ENCODE data around the gene SAMD4A.

SAMD4A gene

DNA sequence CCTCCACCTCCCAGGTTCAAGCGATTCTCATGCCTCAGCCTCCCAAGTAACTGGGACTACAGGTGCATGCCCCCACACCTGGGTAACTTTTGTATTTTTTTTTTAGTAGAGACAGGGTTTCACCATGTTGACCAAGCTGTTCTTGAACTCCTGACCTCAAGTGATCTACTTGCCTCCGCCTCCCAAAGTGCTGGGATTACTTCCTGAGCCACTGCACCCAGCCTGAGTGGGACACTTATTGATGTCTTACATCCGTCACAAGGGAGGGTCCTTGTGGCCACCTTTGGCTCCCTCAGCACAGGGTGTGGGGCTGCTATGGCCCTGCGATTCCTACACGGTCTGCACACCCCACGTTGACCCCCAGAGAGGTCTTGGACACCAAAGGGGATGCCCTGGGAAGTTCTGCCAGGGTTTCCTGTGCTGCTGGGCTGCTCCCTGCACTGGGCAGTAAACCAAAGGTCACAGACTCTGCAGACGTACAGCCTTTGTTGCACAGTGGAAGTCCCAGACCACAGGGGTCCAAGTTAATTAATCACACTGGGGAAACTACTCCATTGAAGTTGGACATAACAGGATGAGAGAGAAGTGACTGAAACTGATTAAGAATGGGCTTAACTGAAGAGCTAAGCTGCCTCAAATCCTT, 95.7 kb downstream of the SAMD4A start:
- no peak for DNase-seq

DNA sequence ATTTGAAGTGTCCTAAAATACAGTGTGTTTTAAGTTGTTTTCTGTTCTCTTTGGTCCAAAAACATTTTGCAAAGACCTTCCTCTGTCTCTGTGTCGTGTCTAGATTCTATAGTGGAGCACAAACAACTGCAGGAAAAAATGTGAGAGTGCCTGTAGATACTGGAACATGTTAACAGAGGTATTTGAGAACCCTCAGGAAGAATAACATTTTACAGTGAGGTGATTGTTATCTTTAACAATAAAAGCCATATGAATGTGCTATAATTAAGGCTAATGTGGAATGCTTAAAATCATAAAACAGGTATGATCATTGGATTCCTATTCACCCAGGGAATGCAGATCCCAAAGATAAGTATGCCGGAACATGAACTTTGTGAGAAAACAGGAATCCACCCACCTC, 98.0 kb downstream of the SAMD4A start:
- no peak for DNase-seq

DNA sequence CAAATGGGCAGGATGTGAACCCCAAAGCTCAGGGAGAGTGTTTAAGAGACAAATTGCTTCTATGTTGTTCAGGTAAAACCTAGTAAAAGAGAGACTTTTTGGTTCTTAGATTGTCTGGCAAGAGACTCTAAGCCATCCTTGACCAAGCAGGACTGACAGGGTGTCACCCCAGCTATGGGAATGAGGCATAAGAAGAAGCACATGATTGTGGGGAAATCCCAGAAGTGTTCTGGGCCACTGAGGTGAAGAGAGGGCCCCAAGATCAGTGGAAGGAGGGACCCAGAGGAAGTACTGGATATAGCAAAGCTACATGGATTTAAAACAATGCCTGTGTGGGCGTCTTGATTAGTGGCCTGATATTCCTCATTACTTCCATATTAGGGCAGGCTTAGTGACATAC, 99.0 kb downstream of the SAMD4A start:
- DNase-seq, result no peak

DNA sequence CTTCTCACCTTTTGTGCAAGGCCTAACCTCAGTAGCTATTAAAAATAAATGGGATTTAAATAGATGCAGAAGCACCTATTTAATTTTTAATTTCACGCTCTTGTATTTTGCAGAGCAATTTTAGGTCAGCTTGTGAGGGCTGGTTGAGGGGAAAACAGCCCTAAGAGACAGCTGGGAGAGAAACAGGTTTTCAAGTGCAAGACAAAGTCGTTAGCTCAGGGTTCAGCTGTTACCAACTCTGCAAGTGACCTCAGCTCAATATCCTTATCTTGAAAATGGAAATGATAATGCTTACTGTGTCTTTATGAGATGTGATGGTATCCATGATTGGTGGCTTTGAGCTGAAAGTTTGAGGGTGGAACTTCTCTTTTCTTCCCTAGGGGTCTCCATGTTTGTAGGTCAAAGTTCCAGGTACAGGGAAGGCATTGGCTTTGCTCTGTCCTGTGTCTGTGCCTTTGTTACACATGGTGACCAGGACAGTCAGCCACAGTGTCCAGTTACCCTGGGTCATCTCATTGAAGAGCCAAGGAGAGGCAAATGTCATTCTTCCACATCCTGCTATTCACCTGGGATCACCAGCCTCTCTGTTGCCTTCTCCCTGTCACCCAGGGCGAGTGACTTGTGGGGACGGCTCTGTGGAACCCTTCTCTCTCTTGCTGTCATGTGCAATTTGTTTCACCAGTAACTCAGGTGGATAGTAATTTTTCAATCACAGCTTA, 100.3 kb downstream of the SAMD4A start:
- no peak for DNase-seq

DNA sequence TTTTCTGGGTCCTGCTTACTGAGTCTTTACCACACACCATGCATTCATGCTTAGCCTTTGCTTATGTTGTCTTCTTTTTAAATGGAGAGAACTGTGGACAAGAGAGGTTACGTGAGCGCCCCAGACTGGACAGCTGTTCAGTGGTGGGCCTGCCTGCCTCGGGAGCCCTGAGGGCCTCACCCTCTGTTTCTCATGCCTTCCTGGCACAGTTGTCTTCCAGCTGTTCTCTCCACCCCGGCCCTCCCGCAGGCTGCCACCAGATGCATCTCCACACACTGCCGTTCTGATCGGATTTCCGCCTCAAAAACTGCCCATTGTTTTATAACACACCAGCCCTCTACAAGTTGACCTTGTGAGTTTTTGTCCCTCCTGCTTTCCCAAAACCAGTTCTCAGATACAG, 100.8 kb downstream of the SAMD4A start:
- no peak for DNase-seq

DNA sequence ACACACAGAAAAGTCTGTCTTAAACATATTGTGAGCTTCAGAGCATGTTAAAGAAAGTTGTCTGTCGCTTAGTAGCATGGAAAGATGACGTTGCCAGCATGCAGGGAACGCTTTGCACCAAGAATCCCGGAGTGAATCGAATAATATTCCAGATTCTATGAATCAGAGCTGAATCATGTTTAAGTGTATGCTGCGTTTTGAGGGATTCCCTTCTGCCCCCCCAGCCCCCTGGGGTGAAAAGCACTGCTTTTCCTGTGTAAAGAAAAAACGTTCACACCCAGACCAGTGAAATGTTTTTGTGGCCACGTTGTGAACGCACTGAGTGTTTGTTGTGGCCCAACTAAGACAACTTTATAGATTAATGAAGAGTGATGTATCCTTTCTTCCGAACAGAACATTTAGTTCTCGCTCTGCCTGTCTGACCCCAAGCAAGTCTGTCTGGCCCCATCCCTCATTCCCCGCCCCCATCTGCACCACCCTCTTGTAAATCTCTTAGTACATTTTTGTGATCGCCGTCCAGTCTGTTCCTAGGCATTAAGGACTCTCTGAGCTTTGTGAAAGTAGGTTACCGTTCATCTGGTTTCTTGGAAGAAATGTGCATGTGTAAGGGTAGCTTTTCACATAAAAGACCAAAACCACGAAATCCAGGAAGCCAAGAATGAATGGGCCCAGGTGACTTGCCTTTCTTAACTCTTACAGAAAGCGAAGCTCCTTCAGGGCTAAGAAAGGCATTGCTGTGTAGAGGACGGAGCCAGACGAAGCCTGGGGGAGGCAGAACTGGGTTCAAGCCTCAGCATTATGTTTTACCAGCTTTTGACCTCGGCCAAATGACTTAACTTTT, 103.0 kb downstream of the SAMD4A start:
- peak; percentile 17 for DNase-seq

DNA sequence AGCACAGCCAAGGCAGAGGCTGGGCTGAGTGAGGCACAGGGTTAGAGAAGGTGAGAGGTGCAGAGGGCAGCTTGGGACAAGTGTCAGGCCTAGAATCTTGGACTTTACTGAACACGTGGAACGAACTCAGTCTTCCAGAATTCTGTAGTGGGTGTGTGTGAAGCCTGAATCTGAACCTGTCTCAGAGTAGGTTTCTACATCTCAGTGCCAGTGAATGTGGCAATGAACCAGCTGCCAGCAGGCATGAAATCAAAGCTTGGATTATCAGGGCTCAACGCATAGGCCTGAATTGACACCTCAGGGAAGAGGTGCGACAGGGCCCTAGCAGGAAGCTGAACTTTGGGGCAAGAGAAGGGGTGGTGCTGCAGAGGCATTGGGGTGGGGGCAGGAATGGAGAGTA, 104.6 kb downstream of the SAMD4A start:
- DNase-seq, result no peak

DNA sequence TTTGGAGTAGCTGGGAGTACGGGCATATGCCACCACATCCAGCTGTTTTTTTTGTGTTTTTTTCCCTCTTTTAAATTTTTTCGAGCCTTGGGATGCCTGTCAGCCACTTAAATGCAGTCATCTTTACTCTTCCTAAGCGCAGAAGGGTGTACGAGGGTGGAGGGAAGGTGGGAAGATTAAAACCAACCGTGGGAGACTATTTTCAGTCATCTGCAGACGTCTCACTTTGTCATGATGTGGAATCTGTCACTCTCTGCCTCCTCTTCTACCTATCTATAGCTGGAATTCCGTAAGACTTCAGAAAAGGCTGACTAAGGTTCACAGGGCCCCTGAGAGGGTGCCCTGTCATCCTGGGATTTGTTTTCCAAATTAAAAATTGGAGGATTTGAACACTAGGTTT, 105.3 kb downstream of the SAMD4A start:
- DNase-seq, result no peak

DNA sequence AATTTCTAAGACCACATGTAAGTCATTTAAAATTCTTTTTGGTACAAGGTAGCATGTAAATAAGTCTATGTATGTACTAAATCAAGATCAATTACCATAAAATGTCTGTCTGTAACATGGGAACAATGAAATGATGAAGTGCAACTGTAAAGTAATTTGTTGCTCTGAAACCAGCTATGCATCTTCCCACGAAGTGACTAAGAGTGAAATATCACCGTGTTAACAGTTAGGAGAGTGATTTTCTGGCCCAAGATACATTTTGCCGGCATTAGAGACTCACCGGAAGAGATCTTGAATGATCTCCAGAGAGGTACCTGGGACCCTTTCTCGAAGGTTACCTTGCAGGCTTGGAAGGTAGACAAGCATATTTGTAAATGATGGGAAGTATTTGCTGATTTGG, 105.8 kb downstream of the SAMD4A start:
- DNase-seq, result no peak

DNA sequence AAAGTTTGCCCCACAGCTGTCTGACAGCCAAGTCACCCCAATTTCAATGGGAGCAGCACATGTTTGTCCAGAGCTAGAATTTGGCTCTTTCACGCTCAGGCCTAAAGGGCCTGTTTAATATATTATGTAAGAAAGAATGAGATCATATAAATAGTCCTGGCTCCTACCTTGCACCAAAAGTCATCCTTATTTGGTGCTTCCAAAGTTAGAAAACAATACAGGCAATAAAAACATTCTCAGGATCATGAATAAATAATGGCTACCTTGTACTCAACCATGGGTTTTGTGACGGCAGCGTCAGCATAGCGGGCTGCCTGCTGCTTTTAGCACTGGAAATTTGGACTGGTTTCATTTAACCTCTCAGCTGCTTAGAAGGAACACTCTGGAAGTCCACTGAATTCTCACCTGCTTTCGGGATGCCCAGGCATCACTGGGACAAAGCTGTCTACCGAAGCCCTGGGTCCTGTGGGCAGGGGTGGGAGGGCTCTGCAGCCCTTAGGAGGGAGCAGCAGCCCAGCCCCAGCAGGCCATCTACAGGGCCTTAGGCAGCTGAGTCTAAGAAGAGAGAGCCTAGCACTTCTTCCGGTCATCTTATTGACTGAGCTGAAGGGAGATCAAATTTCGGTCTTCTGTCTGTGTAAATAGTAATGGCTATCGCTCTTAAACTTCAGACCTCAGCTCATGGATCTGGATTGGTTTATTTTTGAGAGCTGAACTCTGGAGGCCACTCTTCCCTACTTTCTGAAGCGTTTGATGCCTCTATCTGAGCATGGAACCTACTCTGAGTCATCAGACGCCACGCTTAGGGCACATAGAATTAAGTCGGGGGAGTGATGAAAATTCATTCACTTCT, 106.5 kb downstream of the SAMD4A start:
- no peak for DNase-seq

DNA sequence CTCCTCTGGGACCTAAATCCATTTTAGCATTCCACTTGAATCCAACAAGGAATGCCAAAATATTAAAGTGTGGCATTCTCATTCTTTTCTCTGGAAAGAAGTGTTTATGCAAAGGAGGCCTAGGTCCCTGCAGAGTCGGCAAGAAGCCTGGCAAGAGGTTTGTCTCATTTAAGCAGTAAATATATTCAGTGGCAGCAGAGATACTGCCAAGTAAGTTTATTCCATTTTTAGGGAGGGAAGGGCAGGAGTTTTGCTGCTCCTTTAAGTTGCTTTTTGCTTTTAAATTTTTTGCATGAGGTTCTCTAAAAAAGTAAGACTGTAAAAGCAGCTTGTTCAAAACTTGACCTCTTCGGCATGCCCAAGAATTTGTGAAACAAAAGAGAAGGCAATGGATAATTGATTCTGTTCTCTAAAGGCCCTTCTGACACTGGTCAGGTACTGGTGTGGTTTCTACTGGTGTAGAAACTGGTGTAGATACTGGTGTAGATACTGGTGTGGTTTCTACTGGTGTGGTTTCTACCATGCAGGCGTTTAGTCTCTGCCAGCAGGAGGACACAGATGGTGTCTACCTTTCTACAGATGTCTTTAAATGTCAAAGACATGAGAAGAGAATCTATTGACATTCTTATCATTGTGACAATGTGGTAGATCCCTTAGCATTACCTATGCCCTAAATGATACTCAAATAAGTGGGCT, 107.3 kb downstream of the SAMD4A start:
- no peak for DNase-seq

DNA sequence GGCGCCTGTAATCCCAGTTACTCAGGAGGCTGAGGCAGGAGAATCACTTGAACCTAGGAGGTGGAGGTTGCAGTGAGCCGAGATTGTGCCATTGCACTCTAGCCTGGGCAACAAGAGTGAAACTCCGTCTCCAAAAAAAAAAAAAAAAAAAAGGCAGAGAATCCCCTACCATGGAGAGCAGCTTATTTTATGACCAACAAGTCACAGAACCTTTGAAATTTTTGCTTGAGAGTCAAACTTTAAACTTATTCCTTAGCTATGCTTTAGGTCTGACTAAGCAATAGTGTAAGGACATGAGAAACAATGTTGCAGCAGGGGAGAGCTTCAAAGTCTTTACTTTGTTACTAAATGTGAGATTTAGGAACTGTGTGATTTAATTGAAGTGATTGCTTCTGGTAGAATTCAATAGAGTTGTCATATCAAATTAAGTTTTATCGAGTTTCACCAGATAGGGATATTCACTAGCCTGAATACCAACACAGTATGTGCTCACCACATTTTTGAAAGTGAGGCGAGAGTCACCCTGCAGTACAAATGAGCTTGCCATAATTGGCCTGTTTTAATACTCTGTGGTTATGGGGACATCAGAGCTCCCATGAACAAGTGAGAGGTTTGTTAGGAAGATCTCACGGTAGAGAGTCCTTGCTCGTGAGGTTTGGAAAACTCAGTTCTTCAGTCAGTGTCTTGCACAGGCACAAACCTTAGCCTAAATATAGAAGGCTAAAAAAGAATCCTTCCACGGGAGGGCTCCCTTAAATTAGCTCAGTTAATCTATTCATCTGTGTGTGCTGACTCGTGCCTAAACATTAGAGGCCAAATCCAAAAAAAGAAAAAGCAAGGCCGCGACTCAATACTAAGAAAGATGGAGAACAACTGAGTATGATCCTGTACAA, 108.6 kb downstream of the SAMD4A start:
- DNase-seq, result no peak

DNA sequence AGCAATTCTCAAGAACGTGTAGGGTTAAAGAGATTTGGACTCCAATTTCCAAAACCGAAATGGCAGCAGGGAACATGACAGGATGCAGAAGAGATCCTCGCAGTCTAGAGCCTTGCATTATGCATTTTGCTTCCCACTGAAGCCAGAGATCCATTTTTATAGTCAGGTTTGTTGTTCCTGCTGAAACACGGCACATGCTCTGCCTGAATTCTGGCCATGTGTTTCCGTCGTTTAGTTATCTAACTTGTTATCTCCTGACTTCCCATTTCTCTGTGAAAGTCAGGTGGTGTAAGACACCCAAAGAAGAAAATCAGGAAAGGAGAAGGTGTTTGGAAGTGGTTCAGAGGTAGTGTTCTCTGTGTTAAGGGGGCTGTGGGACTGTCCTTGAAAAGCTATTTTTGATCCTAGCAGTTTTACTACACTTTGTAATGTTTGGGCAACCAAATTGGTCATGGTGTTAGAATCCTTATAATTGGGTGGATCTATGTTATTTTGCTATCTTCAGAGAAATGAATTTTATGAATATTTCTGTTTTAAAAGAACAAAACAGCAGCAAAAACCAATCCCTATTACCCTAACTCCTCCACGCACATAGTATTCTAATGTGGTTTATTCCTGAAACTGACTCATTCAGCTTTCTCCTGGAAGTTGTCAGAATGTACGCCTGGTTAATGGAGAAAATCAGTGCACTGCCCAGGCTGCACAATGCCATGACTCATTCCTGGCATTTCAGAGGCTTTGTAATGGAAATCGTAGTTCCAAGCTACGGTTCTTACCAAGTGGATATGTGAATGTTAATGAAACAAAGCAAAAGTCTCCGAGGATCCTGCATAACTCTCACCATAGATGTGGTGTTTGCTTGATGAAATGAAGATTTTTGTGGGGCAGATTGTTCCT, 110.1 kb downstream of the SAMD4A start:
- DNase-seq, result no peak

DNA sequence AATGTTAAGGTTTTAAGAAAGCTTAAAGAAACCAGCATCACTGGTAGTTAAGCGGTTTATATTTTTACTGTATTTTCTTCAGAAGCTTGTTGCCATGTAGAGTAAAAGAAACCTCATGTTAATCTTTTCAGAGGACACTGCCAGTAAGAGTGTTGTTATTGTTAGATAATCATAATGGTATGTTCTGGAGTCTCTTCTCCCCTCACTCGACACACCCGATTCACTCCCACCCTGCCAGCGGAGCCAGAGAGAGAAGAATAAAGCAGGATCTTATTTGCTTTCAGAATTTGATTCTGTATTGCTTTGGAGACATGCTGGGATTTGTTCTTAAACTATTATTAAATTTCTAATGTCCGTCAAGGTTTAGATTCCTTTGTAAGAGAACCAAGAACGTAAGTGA, 113.7 kb downstream of the SAMD4A start:
- no peak for DNase-seq

DNA sequence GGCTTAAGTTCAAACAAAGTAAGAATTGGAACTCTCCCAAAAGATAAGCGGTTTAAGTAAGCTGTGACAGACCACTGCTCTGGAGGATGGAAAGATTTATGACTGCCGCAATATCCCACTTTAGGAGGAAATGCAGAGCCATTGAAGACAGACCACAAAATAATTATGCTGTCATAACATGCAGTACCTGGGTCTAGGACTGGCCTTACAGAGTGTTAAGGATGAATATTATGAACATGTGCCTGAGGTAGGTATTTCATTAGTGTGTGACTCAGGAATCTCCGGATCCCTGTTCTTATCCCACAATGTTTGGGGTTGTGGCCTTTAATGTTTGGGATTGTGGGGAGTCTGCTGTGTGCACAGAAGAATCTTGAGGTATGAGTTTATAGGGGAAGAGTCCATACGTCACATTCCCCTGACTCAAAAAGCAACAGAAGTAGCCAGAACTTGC, 114.9 kb downstream of the SAMD4A start:
- DNase-seq, result no peak

DNA sequence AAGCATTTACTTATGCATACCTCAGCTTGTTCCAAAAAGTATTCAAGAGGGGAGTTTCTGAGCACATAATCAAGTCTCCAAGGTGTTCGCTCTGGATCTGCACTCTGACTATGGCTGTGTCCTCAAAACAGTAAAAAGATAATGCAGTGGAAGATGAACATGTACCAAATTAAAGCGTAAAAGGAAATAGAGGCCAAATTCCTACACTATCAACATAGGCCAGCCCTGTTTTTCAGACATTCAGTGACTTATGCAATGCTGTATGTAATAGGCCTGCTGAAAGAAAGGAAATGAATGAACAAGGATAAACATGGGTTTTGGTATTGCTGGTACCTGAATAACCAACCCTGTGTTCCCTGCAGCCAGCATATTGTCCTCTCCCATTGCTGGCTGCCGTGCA, 115.7 kb downstream of the SAMD4A start:
- DNase-seq, result no peak

DNA sequence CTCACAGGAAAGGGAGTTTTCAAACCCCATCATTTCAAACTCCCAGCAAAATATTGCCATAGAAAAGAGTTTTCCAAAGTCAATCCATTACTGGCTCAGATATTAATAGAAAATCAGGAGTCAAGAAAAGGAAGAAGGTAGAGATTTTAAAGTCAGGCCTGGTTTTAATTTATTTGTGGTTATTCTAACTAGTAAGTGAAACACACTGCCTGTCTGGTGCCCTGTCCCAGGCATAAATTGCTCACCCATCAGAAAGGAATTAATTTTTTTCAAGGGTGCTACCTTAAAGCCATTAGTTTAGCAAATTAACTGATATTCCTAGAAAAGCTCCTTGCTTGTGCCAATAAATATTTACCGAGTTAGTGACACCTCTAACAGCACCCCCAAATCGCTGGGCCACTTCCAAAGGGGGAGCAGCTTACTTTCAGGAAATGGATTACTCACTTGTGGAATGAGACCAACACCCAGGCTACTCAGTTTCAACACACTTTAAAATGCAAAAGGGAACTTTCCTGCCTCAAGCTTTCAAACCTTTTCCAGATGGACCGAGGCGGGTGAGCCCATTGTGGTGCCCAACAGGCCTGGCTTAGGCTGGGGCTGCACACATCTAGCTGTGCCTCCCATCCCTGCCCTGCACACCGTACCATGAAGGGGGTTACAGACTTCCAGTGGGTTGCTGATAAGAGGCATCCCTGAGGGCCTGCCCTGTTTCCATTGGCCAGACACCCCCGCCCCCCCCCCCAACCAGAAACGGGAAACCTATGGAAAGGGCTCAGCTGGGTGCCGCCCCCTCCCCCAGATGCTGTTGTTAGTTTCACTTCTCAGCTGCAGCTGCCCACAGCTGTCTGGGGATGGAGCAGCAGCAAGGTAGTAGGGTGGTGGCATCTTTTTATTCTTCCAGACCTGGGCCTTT, 117.2 kb downstream of the SAMD4A start:
- DNase-seq, result no peak

DNA sequence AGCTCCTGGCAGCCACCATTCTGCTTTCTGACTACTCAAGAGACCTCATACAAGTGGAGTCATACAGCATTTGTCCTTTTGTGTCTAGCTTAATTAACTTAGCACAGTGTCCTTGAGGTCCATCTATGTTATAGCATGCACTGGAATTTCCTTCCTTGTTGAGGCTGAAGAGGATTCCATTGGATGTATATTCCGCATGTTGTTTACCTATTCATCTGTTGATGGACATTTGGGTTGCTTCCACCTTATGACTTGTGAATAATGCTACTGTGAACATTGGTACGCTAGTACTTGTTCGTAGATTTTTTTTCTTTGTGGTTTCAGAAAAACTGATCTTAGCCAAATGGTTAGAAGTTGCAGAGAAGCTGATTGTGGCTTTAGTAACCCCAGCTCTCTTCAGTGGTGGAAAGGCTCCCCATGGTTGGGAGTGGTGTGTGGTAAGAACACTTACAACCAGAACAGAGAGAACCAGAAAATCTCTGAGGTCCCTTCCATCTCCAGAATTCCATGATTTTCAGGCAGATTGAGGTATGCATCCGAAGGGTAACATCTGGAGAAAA, 118.4 kb downstream of the SAMD4A start:
- no peak for DNase-seq
